Esophagus squamous epithelium (tissue), 5 donors: Measurements from ENCODE around the gene APH1B. TPM values are rescaled to one million over a fixed set of nuclear protein-coding genes. Genes with fewer than 3 reads are reported as not detected.

Source experiments
- DNase-seq: peaks from one replicate; lab custom pipeline; 2025; lab: John Stamatoyannopoulos, UW
- H3K27ac ChIP-seq, 4 donors: fragments of 200-600 bp; sonication (generic); one replicate each; pipeline ENCODE4 v1.5.1; 2016 to 2019; ENCODE audit warnings: mild to moderate bottlenecking in 1 of 4
- H3K27me3 ChIP-seq, 4 donors: fragments of 200-600 bp; sonication (generic); 1 replicate in 3 of 4; 2 replicates in 1 of 4; pipeline versions ENCODE4 v1.5.1 to v1.6.0; 2017 to 2021; ENCODE audit warnings: antibody characterized with exemption in 1 of 4
- H3K36me3 ChIP-seq, 3 donors: fragments of 200-600 bp; sonication (generic); one replicate each; pipeline ENCODE4 v1.5.1; 2016 to 2019
- H3K4me1 ChIP-seq, 3 donors: fragments of 200-600 bp; sonication (generic); one replicate each; pipeline ENCODE4 v1.5.1; 2017 to 2019
- H3K4me3 ChIP-seq, 4 donors: fragments of 200-600 bp; sonication (generic); 1 replicate in 3 of 4; 2 replicates in 1 of 4; pipeline ENCODE4 v1.5.1; 2016 to 2019; ENCODE audit warnings: mild to moderate bottlenecking in 2 of 4, moderate library complexity in 1 of 4
- H3K9me3 ChIP-seq, 3 donors: fragments of 200-600 bp; sonication (generic); one replicate each; pipeline ENCODE4 v1.5.1; 2016 to 2019
- POLR2A ChIP-seq, 4 donors: fragments of 450-650 bp; IDR thresholded peaks; one replicate each; pipeline ENCODE4 v1.6.1; 2017; ENCODE audit warnings: antibody characterized with exemption in 4 of 4, mild to moderate bottlenecking in 4 of 4, moderate library complexity in 3 of 4
- WGBS, 2 donors: methylation state at CpG; one replicate each; pipeline ENCODE4 v1.1.5; 2018; 5-methylcytosine and 5-hydroxymethylcytosine counted together
- intact Hi-C: fragments of 100-400 bp; cut with DNase I; formaldehyde crosslinking; loops from one replicate; pipeline ENCODE4 v1.15.0; 2022
- total RNA-seq, 4 donors: library from RNA; depleted of rRNA; stranded (reverse); fragments of >200 nt; gene quantifications; one replicate each; pipeline ENCODE4 v1.1.0, GENCODE V29; 2016
- TF ChIP-seq, protein P1 (sequence below), 6 experiments: fragments of 450-650 bp in 4 of 6; fragments of 200-600 bp in 2 of 6; sonication (generic) in 2 of 6; IDR thresholded peaks; one replicate each; pipeline ENCODE4 v1.5.1; 2016 to 2019; ENCODE audit warnings: antibody characterized with exemption in 6 of 6, mild to moderate bottlenecking in 4 of 6, moderate library complexity in 4 of 6
- donor health status: DM: yes; HTN: yes; CAD: no.

Gene APH1B
- total RNA-seq, 4 donors from 2014 or later, result 0.53 to 7.8 (median 3.3) TPM

DNA sequence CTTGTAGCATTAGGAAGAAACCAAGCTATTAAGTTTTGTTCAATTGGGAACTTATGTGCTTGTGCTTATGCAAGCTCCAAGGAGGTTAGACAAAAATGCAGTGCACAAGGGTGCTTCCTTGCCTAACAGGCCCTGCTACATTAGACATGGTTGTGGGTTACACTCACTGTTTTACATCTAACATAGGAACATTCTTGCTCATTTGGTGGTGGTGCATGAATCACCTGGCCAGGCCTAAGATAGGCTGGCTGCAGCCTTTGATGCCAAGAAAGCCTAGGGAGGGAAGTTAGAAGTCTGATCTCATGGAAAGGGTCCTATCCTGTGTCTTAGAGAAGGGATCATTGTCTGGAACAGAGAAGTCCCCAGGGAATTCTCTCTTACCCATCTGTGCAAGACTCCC lies 60.8 kb downstream of the APH1B start:
- H3K4me3 ChIP-seq, result no peak overlapping the region
- no peaks in the 10 kb centered on the region for H3K27me3 ChIP-seq
- TF ChIP-seq POLR2A (IDR thresholded peaks at IDR 0.05), result no peak
- TF ChIP-seq, protein P1, sequence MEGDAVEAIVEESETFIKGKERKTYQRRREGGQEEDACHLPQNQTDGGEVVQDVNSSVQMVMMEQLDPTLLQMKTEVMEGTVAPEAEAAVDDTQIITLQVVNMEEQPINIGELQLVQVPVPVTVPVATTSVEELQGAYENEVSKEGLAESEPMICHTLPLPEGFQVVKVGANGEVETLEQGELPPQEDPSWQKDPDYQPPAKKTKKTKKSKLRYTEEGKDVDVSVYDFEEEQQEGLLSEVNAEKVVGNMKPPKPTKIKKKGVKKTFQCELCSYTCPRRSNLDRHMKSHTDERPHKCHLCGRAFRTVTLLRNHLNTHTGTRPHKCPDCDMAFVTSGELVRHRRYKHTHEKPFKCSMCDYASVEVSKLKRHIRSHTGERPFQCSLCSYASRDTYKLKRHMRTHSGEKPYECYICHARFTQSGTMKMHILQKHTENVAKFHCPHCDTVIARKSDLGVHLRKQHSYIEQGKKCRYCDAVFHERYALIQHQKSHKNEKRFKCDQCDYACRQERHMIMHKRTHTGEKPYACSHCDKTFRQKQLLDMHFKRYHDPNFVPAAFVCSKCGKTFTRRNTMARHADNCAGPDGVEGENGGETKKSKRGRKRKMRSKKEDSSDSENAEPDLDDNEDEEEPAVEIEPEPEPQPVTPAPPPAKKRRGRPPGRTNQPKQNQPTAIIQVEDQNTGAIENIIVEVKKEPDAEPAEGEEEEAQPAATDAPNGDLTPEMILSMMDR (IDR thresholded peaks at IDR 0.05), result no peak
- peaks cover 0 to 37% (median 0%) of the 10 kb centered on the region in 3 donors for H3K4me1 ChIP-seq
- DNase-seq, result no peak
- no peaks in the 10 kb centered on the region for H3K9me3 ChIP-seq
- H3K36me3 ChIP-seq, result peaks cover 10 to 87% (median 18%) of the 10 kb centered on the region in 3 donors
- intact Hi-C loops, result no loop called here
- peak overlapping the region in 2 of 4 donors; percentile 41 to 59 for H3K27ac ChIP-seq

GRCh38 chr15:63339006-63339766 lies 61.8 kb downstream of the APH1B start:
- Histone ChIP-seq H3K27ac (peak overlapping the region in 1 of 4 donors; percentile 53), H3K36me3 (peaks cover 10 to 89% (median 18%) of the 10 kb centered on the region in 3 donors), H3K9me3 (no peaks in the 10 kb centered on the region), H3K27me3 (no peaks in the 10 kb centered on the region), H3K4me3 (no peak overlapping the region), H3K4me1 (peaks cover 0 to 30% (median 0%) of the 10 kb centered on the region in 3 donors)
- 75 to 83% methylated on average over 5 to 7 of the region's 10 CpGs for WGBS, 2 donors
- intact Hi-C loops, result no loop called here
- TF ChIP-seq, protein P1 (IDR thresholded peaks at IDR 0.05), result no peak
- no peak for TF ChIP-seq POLR2A (IDR thresholded peaks at IDR 0.05)
- DNase-seq, result no peak

DNA sequence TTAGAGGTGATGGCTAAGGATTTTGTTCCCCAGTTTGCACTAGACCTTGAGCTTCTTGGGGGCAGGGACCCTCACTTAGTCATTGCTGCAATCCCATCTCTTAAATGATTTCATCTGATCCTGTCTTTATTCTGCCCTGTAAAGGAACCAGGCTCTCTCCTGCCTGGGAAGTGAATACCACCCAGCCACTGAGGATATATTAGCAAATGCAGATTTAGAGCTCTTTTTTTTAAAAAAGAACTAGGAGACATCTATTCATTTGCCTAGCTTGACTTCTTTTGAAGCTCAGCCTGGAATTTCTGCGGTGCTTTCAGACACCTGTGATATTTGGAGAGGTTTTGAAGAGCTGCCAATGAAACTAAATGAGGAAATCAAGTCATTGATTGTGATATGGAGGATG lies 62.4 kb downstream of the APH1B start:
- Histone ChIP-seq H3K36me3 (peaks cover 10 to 89% (median 18%) of the 10 kb centered on the region in 3 donors), H3K9me3 (no peaks in the 10 kb centered on the region), H3K27me3 (no peaks in the 10 kb centered on the region), H3K4me1 (peaks cover 0 to 36% (median 0%) of the 10 kb centered on the region in 3 donors), H3K27ac (peak overlapping the region in 1 of 4 donors; percentile 53), H3K4me3 (no peak overlapping the region)
- intact Hi-C loops, result no loop called here
- TF ChIP-seq, protein P1 (IDR thresholded peaks at IDR 0.05), result no peak
- no peak for TF ChIP-seq POLR2A (IDR thresholded peaks at IDR 0.05)
- no peak for DNase-seq
- WGBS, 2 donors, result 57 to 63% methylated on average over 1 of the region's 1 CpG

- 77 to 78% methylated on average over 8 of the region's 8 CpGs for WGBS, 2 donors
- H3K36me3 ChIP-seq, result peaks cover 10 to 89% (median 22%) of the 10 kb centered on the region in 3 donors
- H3K27ac ChIP-seq, result no peak overlapping the region
- intact Hi-C loops, result no loop called here
- no peak overlapping the region for H3K4me3 ChIP-seq
- TF ChIP-seq, protein P1 (IDR thresholded peaks at IDR 0.05), result no peak
- no peak for TF ChIP-seq POLR2A (IDR thresholded peaks at IDR 0.05)
- peaks cover 0 to 41% (median 0%) of the 10 kb centered on the region in 3 donors for H3K4me1 ChIP-seq
- no peaks in the 10 kb centered on the region for H3K27me3 ChIP-seq
- H3K9me3 ChIP-seq, result no peaks in the 10 kb centered on the region
- no peak for DNase-seq
These were observed 62.9 kb downstream of the APH1B start for GRCh38 chr15:63340353-63340752.

- 57% methylated on average over 3 of the region's 3 CpGs for WGBS, 2 donors
- peaks cover 10 to 89% (median 23%) of the 10 kb centered on the region in 3 donors for H3K36me3 ChIP-seq
- H3K9me3 ChIP-seq, result no peaks in the 10 kb centered on the region
- peaks cover 0 to 46% (median 0%) of the 10 kb centered on the region in 3 donors for H3K4me1 ChIP-seq
- TF ChIP-seq, protein P1 (IDR thresholded peaks at IDR 0.05), result no peak
- TF ChIP-seq POLR2A (IDR thresholded peaks at IDR 0.05), result no peak
- intact Hi-C loops, result no loop called here
- no peak overlapping the region for H3K27ac ChIP-seq
- no peaks in the 10 kb centered on the region for H3K27me3 ChIP-seq
- no peak for DNase-seq
- no peak overlapping the region for H3K4me3 ChIP-seq
These were observed 63.5 kb downstream of the APH1B start for GRCh38 chr15:63340878-63341277.
